A549 (cell line): ENCODE measurements around the gene UBAP1. TPM values are rescaled to one million over a fixed set of nuclear protein-coding genes. Genes with fewer than 3 reads are reported as not detected.
A peak's percentile ranks its signal among the peaks of the same experiment; 100 is the strongest.

Source experiments
- ATAC-seq, 2 experiments: fragments of 200-7000 bp in 1 of 2; fragments of >200 bp in 1 of 2; cut with Nextera tagmentation in 1 of 2; cut with Tn5 transposase in 1 of 2; 3 replicates each; pipeline versions ENCODE4 v1.8.0 to v1.9.1; 2018 to 2020; ENCODE audit warnings: mild to moderate bottlenecking in 1 of 2, moderate library complexity in 1 of 2
- CTCF ChIA-PET: fragments of 300-600 bp; sonication (Branson Sonifier 250); formaldehyde crosslinking; extraction: SDS; loops from one replicate; lab custom pipeline; 2021; ENCODE audit warnings: antibody characterized with exemption, inconsistent platforms; lab: Yijun Ruan, JAX
- POLR2A ChIA-PET: fragments of 350-600 bp; formaldehyde crosslinking; extraction: SDS; loops from one replicate; lab custom pipeline; 2021; ENCODE audit warnings: antibody characterized with exemption, inconsistent platforms; lab: Yijun Ruan, JAX
- DNase-seq, 2 experiments: peaks; one replicate each; pipeline versions ENCODE4 v3.0.0 to v3.0.0-alpha.2; 2011 to 2016; ENCODE audit warnings: low read depth in 1 of 2, low spot score in 1 of 2
- FAIRE-seq: peaks from 2 replicates; lab custom pipeline; 2011; peaks lifted over from hg19 to GRCh38; lab: Jason Lieb, UNC
- H3K27ac ChIP-seq, 2 experiments: fragments of >200 bp; sonication (Bioruptor Twin); formaldehyde crosslinking; 3 replicates each; pipeline ENCODE4 v1.5.1; 2016 to 2017
- H3K4me1 ChIP-seq: fragments of >200 bp; sonication (Bioruptor Twin); formaldehyde crosslinking; 3 replicates; pipeline ENCODE4 v1.6.1; 2016
- H3K4me2 ChIP-seq: fragments of >200 bp; sonication (Bioruptor Twin); formaldehyde crosslinking; 3 replicates; pipeline ENCODE4 v1.6.1; 2016
- H3K4me3 ChIP-seq: fragments of >200 bp; sonication (Bioruptor Twin); formaldehyde crosslinking; 3 replicates; pipeline ENCODE4 v1.5.1; 2016
- H3K9me3 ChIP-seq: fragments of >200 bp; sonication (Bioruptor Twin); formaldehyde crosslinking; 3 replicates; pipeline ENCODE4 v1.6.1; 2016
- CBX2 ChIP-seq: fragments of 200-600 bp; sonication (generic); IDR thresholded peaks from 2 replicates; pipeline ENCODE4 v1.6.1; 2016; ENCODE audit warnings: low read depth, mild to moderate bottlenecking, borderline replicate concordance
- CEBPB ChIP-seq, 2 experiments: fragments of >200 bp in 1 of 2; sonication (Bioruptor Twin) in 1 of 2; formaldehyde crosslinking in 1 of 2; IDR thresholded peaks; 2 replicates each; pipeline ENCODE4 v1.6.1; 2012 to 2016
- CHD4 ChIP-seq: fragments of 200-600 bp; sonication (generic); IDR thresholded peaks from 2 replicates; pipeline ENCODE4 v1.6.1; 2016; ENCODE audit warnings: antibody characterized with exemption, mild to moderate bottlenecking, borderline replicate concordance
- FOSL2 ChIP-seq, 2 experiments: fragments of 450-650 bp in 1 of 2; fragments of >200 bp in 1 of 2; sonication (Bioruptor Twin) in 1 of 2; formaldehyde crosslinking; IDR thresholded peaks; 2 replicates each; pipeline versions ENCODE4 v1.5.0 to v1.6.1; 2016 to 2020; ENCODE audit warnings: mild to moderate bottlenecking in 1 of 2, moderate library complexity in 1 of 2
- HEYL ChIP-seq: fragments of 250-450 bp; sonication (Bioruptor Pico); IDR thresholded peaks from 2 replicates; pipeline ENCODE4 v1.8.0; 2021; ENCODE audit warnings: mild to moderate bottlenecking, moderate library complexity
- HOXB5 ChIP-seq: fragments of 250-450 bp; sonication (Bioruptor Pico); IDR thresholded peaks from 2 replicates; pipeline ENCODE4 v1.5.0; 2020; ENCODE audit warnings: mild to moderate bottlenecking, moderate library complexity
- JUN ChIP-seq, 2 experiments: fragments of >200 bp; sonication (Bioruptor Twin); formaldehyde crosslinking; IDR thresholded peaks; 2 replicates in 1 of 2; 3 replicates in 1 of 2; pipeline ENCODE4 v1.6.1; 2016 to 2017
- RAD21 ChIP-seq, 2 experiments: fragments of >200 bp in 1 of 2; sonication (Bioruptor Twin) in 1 of 2; formaldehyde crosslinking in 1 of 2; IDR thresholded peaks in 1 of 2; conservative IDR thresholded peaks in 1 of 2; 2 replicates in 1 of 2; 3 replicates in 1 of 2; pipeline ENCODE4 v1.6.1; 2012 to 2018; ENCODE audit warnings: inconsistent platforms in 1 of 2
- SREBF2 ChIP-seq: fragments of 450-650 bp; IDR thresholded peaks from 2 replicates; pipeline ENCODE4 v1.6.1; 2014; ENCODE audit warnings: mild to moderate bottlenecking, moderate library complexity
- ZFP36 ChIP-seq: fragments of 450-650 bp; IDR thresholded peaks from 2 replicates; pipeline ENCODE4 v1.6.1; 2014; ENCODE audit warnings: borderline replicate concordance; ENCODE audit not compliant: partially characterized antibody
- WGBS: methylation state at CpG from one replicate; pipeline ENCODE4 v1.1.6; 2017; ENCODE audit errors: missing lambda C conversion rate; 5-methylcytosine and 5-hydroxymethylcytosine counted together
- polyA plus RNA-seq, 4 experiments: library from polyadenylated mRNA; depleted of rRNA in 3 of 4; stranded (reverse); fragments of >200 nt; fragmentation: RNase III in 1 of 4; extraction: RNeasy Plus Mini Kit Qiagen cat#74134 plus additional on column Dnase treatment in 1 of 4; gene quantifications; 2 replicates in 3 of 4; 3 replicates in 1 of 4; pipeline ENCODE4 v1.2.3, GENCODE V29; 2011 to 2017
- TF ChIP-seq, protein P1 (sequence below): fragments of >200 bp; sonication (Bioruptor Twin); formaldehyde crosslinking; IDR thresholded peaks from 3 replicates; pipeline ENCODE4 v1.6.1; 2016
- TF ChIP-seq, protein P2 (sequence below): fragments of >200 bp; sonication (Bioruptor Twin); formaldehyde crosslinking; IDR thresholded peaks from 2 replicates; pipeline ENCODE4 v1.6.1; 2016
- TF ChIP-seq, protein P3 (sequence below): IDR thresholded peaks from 2 replicates; pipeline ENCODE4 v1.6.1; 2012

UBAP1 gene
- polyA plus RNA-seq, 2 of the 4 experiments (the other 2 are of a cell fraction), result 38.5 to 73.1 TPM

DNA sequence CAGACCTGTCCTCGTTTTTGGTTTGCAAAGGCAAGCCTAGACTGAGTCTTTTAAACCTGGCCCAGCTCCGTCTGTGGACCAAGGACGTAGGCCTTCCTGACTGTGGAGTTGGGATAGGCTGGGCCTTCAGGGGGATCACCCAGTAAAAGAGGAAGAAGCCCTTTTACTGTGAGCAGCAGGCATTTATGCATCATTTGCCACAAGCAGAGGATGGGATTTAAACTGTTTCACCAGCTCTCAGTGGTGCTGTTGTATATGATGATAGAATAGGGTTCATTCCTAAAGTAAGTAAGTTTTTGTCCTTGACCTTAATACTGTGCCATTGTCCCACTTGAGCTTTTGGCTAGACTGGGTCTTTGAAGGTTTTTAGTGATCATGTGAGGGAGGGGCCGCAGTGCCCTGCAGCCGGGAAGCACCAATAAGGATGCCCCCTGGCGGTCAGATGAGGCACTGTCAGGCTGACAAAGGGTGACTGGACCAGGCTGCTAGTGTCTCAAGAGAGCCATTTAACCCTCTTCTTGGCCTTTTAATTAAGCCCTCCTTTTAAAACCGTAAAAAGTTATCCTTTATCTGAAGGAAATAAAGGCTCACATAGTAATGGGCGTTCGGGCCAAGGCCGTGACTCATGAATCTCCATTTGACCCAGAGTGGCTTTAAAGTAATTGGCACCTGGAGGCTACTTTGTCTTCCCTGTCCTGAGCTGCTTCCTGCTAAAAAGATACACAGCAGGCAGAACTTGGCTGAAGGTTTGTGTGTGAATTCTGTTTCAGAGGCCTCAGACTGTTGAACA lies 74.0 kb downstream of the UBAP1 start (continued):
- no peak for TF ChIP-seq CBX2

DNA sequence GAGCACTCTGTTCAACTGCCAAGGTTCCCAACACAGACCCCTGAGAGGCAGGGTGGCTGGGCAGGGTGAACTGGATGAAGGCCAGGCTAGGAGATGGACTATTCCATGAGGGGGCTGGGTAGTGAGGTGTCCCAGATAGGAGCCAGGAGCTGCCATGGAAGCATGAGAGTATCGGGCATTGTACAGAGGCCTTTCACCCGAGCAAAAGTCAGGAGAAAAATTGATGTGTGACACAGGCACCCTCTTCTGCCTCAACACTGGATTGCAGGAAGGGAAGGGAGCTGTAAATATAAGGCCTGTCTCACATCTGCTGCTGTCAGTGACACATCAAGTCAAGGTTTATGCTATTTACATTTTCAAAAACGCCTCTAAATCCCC lies 74.6 kb downstream of the UBAP1 start:
- no peak overlapping the region for H3K4me3 ChIP-seq
- no peak for TF ChIP-seq HOXB5
- TF ChIP-seq JUN (IDR thresholded peaks at IDR 0.05), result no peak
- no peak for TF ChIP-seq CHD4
- TF ChIP-seq RAD21 (conservative IDR thresholded peaks at IDR 0.05 in 1 of 2, IDR thresholded peaks at IDR 0.05 in 1 of 2), result peak in 1 of 2 experiments; percentile 53; a peak in 3 of 5 replicates
- no peak for TF ChIP-seq SREBF2
- TF ChIP-seq HEYL (CRISPR knock-in tag), result no peak
- TF ChIP-seq, protein P1, sequence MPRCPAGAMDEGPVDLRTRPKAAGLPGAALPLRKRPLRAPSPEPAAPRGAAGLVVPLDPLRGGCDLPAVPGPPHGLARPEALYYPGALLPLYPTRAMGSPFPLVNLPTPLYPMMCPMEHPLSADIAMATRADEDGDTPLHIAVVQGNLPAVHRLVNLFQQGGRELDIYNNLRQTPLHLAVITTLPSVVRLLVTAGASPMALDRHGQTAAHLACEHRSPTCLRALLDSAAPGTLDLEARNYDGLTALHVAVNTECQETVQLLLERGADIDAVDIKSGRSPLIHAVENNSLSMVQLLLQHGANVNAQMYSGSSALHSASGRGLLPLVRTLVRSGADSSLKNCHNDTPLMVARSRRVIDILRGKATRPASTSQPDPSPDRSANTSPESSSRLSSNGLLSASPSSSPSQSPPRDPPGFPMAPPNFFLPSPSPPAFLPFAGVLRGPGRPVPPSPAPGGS, result no peak
- TF ChIP-seq ZFP36, result no peak
- no peak for TF ChIP-seq CEBPB (IDR thresholded peaks at IDR 0.05)
- ChIA-PET CTCF (interaction anchor here (0.5 to 9.1 kb wide), 78 partner anchors 13 to 474 kb away, joined by 3 to 125 read pairs (median 6); partner anchors contain the start of genes DCAF12, UBAP1 and UBAP2), POLR2A (interaction anchor here (0.6 to 2.7 kb wide), 5 partner anchors 43 to 205 kb away, joined by 3 to 9 read pairs (median 6); partner anchors contain the start of genes UBAP1 and UBAP2)
- H3K4me2 ChIP-seq, result no peak overlapping the region
- ATAC-seq (peak; percentile 32 to 47; a peak in 4 of 6 replicates), FAIRE-seq (no peak), DNase-seq (peak in 1 of 2 experiments; percentile 54)
- no peaks in the 10 kb centered on the region for H3K9me3 ChIP-seq
- peak overlapping the region; percentile 73 to 76 for H3K27ac ChIP-seq
- H3K4me1 ChIP-seq, result peaks cover 36% of the 10 kb centered on the region
- WGBS, result 50% methylated on average over 3 of the region's 3 CpGs

DNA sequence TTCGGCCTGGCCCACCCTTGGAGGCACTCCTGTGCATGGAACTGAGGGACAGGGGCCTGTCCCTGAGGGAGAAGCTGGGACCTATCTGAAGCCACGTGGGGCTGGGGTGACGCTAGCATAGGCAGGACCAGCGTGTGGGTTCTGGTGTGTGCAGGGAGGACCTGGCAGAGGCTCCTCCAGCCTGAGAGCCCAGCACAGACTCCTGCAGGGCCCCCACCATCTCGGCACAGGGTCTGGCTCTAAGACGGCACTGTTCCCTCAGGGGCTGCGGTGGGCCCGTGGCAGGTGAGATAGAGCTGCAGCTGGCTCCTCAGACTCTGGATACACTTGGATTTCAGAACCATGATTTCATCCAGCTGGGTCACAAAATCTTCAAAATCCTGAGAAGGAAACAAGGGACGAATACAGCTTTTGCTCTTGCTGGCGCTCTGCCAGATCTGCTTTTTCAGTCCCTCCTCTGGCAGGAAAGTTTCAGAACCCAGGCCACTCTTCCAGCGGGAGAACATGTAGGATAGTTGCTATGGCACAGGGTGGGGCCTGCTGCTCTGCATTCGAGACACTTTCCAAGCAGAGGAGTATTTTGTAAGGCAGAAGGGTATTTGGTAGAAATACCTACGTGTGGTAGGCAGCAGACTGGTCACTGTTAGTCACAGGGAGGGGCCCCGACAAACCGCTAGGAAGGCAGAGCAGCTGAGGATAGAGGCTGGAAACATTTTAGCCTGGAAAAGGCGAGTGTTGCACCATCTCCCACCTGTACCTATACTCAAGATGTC lies 75.5 kb downstream of the UBAP1 start:
- Histone ChIP-seq H3K4me2 (peak overlapping the region; percentile 54), H3K4me3 (no peak overlapping the region), H3K27ac (peak overlapping the region; percentile 73 to 76), H3K9me3 (no peaks in the 10 kb centered on the region), H3K4me1 (peaks cover 34% of the 10 kb centered on the region)
- peak; percentile 60 to 64; a peak in 5 of 6 replicates for ATAC-seq
- FAIRE-seq, result no peak
- CTCF ChIA-PET, result interaction anchor here (0.5 to 9.1 kb wide), 63 partner anchors 12 to 337 kb away, joined by 3 to 125 read pairs (median 6); partner anchors contain the start of genes DCAF12 and UBAP1
- TF ChIP-seq FOSL2 (IDR thresholded peaks at IDR 0.05) (no peak), FOSL2 (CRISPR knock-in tag; IDR thresholded peaks at IDR 0.05) (peak; percentile 57), CEBPB (IDR thresholded peaks at IDR 0.05) (peak in 1 of 2 experiments; percentile 28; a peak in 1 of 4 replicates)
- TF ChIP-seq, protein P2, sequence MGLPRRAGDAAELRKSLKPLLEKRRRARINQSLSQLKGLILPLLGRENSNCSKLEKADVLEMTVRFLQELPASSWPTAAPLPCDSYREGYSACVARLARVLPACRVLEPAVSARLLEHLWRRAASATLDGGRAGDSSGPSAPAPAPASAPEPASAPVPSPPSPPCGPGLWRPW, result no peak
- TF ChIP-seq, protein P3, sequence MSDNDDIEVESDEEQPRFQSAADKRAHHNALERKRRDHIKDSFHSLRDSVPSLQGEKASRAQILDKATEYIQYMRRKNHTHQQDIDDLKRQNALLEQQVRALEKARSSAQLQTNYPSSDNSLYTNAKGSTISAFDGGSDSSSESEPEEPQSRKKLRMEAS, result 0 out of 2 replicates have a peak, but pooled peaks have one; percentile 22
- DNase-seq, result peak; percentile 59 to 66
- POLR2A ChIA-PET, result interaction anchor here (0.6 to 2.7 kb wide), 4 partner anchors 44 to 206 kb away, joined by 4 to 9 read pairs (median 6); partner anchors contain the start of genes UBAP1 and UBAP2
- 50% methylated on average over 16 of the region's 16 CpGs for WGBS
